ENCODE data around the gene CHRNB2. TPM values are rescaled to one million over a fixed set of nuclear protein-coding genes. Genes with fewer than 3 reads are reported as not detected.

Gene CHRNB2
- total RNA-seq, 4 donors from 2014 or later = 1.1 TPM; not detected in 3

GRCh38 chr1:154605534-154605933, 38.0 kb downstream of the CHRNB2 start:
- Histone ChIP-seq H3K36me3 (no peaks in the 10 kb centered on the region), H3K27me3 (no peaks in the 10 kb centered on the region), H3K4me1 (peaks cover 0 to 7% of the 10 kb centered on the region in 2 donors), H3K9me3 (no peaks in the 10 kb centered on the region), H3K4me3 (no peak overlapping the region), H3K27ac (no peak overlapping the region)
- TF ChIP-seq POLR2A (IDR thresholded peaks at IDR 0.05) (no peak), CTCF (IDR thresholded peaks at IDR 0.05) (no peak)
- intact Hi-C loops (cut with DNase I; ENCODE audit: low total_unique reads) = no loop called here
- DNase-seq = no peak

- peaks cover 0 to 7% of the 10 kb centered on the region in 2 donors for H3K4me1 ChIP-seq
- H3K9me3 ChIP-seq = no peaks in the 10 kb centered on the region
- TF ChIP-seq CTCF (IDR thresholded peaks at IDR 0.05) (no peak), POLR2A (IDR thresholded peaks at IDR 0.05) (no peak)
- peak overlapping the region; percentile 60 to 93 for H3K4me3 ChIP-seq
- intact Hi-C loops (cut with DNase I; ENCODE audit: low total_unique reads) = no loop called here
- no peaks in the 10 kb centered on the region for H3K27me3 ChIP-seq
- DNase-seq = no peak
- peak overlapping the region; percentile 97 to 99 for H3K27ac ChIP-seq
- H3K36me3 ChIP-seq = no peaks in the 10 kb centered on the region
Measured at GRCh38 chr1:154607106-154607608, 39.6 kb downstream of the CHRNB2 start.

GRCh38 chr1:154607609-154608396, 40.2 kb downstream of the CHRNB2 start, which contains the start of gene ADAR:
Gene ADAR (minus strand): TSS chr1:154608186. CDS start chr1:154608006, 180 bp downstream.
- H3K4me3 ChIP-seq = peak within 1 kb of the TSS; percentile 60 to 93
- peak; percentile 94 to 96 for DNase-seq
- no peaks in the 10 kb centered on the region for H3K36me3 ChIP-seq
- peak within 1 kb of the TSS; percentile 97 to 99 for H3K27ac ChIP-seq
- peak; percentile 41 to 61 for TF ChIP-seq POLR2A (IDR thresholded peaks at IDR 0.05)
- no peak for TF ChIP-seq CTCF (IDR thresholded peaks at IDR 0.05)
- no peaks in the 10 kb centered on the region for H3K9me3 ChIP-seq
- H3K27me3 ChIP-seq = no peaks in the 10 kb centered on the region
- intact Hi-C loops (cut with DNase I; ENCODE audit: low total_unique reads) = no loop called here
- H3K4me1 ChIP-seq = peaks cover 0 to 7% of the 10 kb centered on the region in 2 donors

GRCh38 chr1:154608397-154609270, 41.1 kb downstream of the CHRNB2 start:
- H3K4me1 ChIP-seq = peaks cover 0 to 7% of the 10 kb centered on the region in 2 donors
- H3K4me3 ChIP-seq = peak overlapping the region; percentile 60 to 93
- H3K36me3 ChIP-seq = no peaks in the 10 kb centered on the region
- H3K9me3 ChIP-seq = no peaks in the 10 kb centered on the region
- peak overlapping the region; percentile 97 to 99 for H3K27ac ChIP-seq
- TF ChIP-seq CTCF (IDR thresholded peaks at IDR 0.05) (peak in 1 of 4 experiments; percentile 5), POLR2A (IDR thresholded peaks at IDR 0.05) (no peak)
- no peaks in the 10 kb centered on the region for H3K27me3 ChIP-seq
- no peak for DNase-seq
- intact Hi-C loops (cut with DNase I; ENCODE audit: low total_unique reads) = no loop called here
